Activated CD8-positive, alpha-beta memory T cell treated with anti-CD3 and anti-CD28 coated beads for 24 hours (primary cell): ENCODE measurements around the gene LGI1.

Experiments used
- DNase-seq: peaks from one replicate; pipeline ENCODE4 v3.0.0-alpha.2; 2020

The LGI1 gene

DNA sequence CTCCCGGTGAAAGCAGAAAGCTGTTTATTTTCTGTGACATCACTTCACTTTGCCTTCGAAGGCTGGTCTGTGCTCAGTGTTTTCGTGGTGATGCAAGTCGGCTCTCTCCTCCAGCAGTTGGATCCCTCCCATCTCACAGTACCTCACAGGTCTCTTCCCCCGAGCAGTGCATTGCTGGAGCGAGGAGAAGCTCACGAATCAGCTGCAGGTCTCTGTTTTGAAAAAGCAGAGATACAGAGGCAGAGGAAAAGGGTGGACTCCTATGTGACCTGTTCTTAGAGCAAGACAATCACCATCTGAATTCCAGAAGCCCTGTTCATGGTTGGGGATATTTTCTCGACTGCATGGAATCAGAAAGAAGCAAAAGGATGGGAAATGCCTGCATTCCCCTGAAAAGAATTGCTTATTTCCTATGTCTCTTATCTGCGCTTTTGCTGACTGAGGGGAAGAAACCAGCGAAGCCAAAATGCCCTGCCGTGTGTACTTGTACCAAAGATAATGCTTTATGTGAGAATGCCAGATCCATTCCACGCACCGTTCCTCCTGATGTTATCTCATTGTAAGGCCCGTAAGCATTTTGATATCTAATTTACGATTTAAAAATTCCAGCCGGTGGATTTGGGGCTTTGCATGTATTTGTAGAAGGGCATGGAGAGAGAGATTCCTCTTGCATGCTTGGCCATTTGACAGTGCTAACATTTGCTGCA is at the start of gene LGI1:
Gene LGI1 (plus strand): TSS at position 136 of the 707 bp plus-strand sequence. CDS start 209 bp downstream, at position 345.
- DNase-seq, result no peak

DNA sequence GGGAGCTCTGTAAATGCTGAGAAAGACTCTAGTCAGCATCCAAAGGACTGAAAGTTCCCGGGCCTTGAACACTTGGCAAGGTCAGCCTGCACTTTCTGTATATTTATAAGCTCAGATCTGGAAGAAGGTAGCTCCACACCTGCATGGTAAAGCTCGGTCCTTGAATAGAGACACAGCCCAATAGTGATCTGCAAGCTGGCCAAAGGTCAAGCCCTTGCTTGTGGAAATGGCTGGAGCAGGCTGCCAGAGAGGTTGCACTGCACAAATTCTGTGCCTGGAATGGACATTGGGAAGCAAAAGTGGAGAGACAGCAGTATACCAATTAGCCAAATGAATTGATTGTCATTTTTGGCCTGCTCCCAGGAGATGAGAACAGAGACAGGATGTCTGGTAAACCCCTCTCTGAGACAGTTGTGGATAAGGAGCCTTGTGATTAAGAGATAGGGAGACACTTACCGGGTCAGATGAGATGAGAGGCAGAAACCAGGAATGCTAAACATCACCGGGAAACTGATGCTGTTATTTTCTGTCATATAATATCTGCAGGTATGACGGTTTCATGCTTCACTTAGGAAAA is 47.3 kb upstream of the LGI1 start:
- no peak for DNase-seq

DNA sequence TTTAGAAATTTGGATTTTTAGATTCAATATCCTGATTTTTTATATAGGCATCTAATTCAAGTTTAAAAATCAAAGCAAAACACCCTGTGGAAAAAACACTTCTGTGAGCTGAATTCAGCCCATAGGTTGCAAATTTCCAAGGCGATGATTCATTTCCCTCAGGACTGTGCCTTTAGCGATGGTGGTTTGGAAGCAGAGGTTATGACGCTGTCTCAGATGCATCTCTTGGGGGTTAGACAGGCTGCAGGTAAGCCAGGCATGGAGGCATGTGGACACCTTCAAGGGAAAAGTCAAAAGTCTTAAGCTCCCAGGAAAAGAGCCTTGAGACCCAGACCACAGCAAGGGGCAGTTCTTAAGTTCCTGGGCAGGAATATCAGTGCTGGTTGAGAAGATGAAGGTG is 45.8 kb upstream of the LGI1 start:
- DNase-seq, result no peak

DNA sequence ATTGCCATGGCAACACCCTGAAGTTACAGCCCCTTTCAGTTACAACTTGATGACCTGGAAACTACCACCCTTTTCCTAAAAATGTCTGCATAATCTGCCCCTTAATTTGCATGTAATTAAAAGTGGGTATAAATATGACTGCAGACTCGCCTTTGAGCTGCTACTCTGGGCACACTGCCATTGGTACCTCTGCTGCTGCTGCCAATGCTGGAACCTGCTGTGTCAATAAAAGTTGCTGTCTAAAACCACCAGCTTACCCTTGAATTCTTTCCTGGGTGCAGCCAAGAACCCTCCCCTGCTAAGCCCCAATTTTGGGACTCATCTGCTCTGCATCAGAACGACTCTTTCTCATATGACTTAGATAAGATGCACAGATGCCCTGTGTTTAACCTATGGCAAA is 45.1 kb upstream of the LGI1 start:
- no peak for DNase-seq

DNA sequence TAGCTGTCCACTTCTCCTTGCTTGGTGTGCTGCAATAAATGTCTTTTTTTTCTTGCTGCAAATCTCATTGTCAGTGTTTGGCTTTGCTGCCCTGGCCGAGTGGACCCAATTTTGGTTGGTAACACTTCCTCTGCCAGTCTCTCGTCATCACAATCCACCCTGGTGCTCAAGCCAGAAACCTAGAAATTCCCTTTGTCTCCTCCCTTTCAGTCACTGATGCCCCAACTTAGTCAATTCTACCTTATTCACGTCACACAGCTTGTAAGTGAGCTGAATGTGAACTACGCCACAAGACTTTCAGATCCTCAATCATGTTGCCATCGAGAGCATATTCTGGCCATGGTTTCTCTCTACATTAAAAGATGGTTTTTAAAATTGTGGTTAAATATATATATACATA is 42.4 kb upstream of the LGI1 start:
- no peak for DNase-seq

DNA sequence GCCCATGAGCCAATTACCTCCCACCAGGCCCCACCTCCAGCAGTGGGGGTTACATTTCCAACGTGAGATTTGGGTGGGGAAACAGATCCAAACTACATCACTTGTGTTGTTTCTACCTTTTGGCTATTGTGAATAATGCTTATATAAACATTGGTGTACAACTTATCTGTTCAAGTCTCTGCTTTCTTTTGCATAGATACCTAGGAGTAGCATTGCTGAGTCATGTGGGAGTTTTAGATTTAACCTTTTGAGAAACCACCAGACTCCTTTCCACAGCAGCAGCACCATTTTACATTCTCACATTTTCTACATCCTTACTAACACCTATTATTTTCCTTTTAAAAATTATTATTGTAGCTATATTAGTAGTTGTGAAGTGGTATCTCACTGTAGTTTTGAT is 41.0 kb upstream of the LGI1 start:
- no peak for DNase-seq

DNA sequence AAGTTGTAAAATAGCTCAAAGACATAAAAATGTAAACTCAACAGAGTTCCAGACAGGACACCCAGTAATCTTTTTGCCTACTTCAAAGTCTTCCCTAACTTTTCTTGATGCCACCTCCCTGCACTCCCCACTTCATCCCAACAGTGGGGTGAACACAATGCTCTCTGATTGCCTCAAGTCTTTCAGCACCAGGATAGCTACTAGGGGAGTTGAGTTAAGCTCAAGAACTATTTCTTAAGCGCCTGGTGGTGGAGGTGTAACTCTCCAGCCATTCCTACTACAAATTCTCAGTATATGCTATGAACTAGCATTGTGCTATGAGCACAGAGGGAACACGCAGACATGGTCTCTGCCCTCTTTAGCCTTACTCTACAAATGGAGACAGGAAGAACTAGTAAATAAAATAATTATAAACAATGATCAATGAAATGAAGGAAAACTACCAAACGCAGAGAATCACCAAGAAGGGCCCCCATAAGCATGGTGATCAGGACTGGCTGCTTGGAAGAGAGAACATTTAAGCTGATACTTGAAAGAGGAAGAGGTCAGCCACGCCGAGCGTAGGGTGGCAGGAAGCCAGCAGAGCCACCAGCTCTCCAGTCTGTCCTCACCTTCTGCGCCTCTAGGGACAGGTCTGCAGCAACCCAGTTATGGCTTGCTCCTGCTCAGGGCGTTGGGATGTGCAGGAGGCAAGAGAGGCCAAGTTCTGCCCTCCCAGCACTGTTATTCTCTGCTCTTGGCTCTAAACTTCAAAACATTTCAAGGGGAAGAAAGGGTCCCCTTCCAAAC is 38.6 kb upstream of the LGI1 start:
- no peak for DNase-seq

DNA sequence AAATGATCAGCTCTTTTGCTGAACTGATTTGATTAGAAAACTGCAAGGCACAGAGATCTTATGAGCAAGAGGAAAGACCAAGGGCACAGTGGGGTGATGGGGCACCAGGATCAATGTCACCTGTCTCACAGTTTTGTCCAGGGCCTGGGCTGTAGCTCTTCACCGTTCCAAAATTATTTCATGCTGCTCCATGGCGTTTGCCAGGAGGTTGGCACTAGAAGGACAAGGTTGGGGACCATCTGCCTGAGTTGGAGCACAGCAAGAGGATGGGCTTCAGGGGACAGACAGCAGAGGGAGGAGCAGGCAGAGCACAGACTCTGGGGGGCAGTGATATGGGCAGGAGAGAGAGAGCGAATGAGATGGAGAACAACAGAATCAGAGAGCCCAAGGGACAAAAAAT is 37.8 kb upstream of the LGI1 start:
- no peak for DNase-seq

DNA sequence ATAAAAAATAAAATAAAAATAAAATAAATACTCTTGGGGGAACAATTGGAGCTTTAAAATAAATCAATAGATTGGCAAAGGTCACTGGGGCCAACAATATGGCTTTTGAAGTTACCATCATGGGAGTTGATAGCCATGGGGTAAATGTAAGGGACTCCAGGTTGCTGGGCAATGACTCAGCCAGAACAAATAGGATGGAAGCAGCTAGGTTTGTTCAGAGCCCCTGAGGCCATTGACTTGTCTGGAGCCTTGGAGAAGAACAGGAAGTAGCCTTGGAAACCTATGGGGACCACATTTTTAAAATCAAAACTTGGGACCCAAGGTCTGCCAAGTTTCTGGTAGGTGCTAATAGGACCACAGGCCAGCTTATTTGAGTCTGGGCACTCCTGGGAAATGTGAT is 35.2 kb upstream of the LGI1 start:
- DNase-seq, result no peak

DNA sequence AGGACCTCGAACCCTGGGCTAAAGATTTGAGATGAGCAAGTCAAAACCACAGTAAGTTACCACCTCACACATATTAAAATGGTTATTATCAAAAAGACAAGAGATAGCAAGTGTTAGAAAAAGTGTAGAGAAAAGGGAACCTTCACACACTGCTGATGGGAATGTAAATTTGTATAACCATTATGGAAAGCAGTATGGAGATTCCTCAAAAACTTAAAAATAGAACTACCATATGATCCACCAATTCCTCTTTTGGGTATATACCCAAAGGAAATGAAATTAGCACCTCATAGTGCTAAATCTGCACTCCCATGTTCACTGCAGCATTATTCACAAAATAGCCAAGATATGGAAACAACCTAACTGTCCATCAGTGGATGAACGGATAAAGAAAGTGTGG is 34.6 kb upstream of the LGI1 start:
- DNase-seq, result no peak

DNA sequence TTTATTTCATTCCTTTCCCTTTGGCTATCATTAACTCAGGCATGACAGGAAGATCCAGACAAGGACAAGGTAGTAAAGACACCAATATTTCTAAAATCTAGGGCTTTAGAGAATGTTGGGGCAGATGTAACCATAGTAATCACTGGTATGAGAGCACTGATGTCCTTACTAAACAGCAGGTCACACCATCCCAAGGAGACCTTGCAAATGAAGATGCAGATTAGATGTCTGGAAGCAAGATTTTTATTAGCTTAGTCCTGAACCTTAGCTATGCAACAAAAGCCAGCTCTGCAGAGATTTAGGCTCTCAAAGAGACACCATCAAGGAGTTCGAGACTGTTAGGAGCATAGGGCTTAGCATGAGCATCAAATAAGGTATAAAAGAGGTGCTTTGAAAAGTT is 31.7 kb upstream of the LGI1 start:
- no peak for DNase-seq

DNA sequence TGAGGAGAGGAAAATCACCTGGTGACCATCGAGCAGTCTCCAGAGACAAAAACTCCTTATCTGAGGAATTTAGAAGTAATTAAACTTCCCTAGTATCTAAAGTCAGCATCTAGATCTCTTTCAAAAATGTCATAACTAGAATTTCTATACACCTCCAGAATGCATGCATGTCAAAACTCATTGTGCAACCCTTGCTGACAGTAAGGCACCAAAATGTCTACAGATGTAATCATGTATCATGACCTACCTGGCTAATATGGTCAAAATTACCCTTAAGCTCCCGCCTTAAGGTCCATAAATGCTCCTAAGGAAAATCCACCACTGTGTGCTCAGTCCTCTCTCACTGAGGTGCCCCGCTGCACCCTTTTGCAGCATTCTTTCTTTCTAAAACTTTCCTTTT is 16.4 kb upstream of the LGI1 start:
- no peak for DNase-seq

DNA sequence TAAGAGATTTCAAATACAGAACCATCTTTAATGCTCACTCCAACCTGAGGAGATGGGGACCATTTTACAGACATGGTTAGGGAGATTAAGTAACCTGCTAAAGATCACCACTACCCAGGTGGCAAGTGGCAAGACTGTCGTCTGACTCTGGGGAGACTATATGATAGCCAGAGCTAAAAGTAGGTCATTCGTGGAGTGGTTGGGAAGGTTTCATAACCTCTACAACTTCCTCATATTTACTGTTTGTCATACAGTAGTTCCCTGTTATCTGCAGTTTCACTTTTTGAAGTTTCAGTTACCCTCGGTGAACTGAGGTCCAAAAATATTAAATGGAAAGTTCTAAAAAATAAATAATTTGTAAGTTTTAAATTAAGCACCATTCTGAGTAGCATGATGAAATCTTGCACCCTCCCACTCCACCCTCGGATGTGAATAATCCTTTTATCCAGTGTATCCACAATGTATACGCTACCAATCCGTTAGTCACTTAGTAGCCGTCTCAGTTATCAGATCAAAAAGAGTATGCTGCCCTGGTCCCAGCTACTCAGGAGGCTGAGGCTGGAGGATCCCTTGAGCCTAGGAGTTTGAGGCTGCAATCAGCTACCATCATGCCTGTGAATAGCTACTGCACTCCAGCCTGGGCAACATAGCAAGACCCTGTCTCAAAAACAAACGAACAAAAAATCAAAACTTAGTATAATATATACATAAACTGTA is 14.9 kb upstream of the LGI1 start:
- no peak for DNase-seq

DNA sequence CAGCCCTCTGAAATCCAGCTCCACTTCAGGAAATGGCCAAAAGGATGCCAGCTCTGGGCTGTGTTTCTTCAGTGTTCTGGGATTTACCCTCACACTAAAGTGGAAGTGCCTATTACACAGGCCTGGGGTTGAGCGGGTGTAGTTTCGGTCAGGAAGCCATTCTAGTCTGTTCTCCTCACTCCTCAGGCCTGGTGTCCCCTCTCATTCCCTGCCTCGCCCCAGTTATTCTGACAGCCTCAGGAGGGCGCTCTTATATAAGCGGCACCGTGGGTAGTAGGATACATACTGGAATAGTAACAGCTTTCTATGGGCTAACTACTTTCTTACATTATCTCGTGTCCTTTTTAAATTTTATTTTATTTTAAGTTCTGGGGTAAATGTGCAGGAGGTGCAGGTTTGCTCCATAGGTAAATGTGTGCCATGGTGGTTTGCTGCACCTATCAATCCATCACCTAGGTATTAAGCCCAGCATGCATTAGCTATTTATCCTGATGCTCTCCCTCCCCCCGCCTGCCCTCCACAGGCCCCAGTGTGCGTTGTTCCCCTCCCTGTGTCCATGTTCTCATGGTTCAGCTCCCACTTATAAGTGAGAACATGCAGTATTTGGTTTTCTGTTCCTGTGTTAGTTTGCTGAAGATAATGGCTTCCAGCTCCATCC is 12.2 kb upstream of the LGI1 start:
- DNase-seq, result no peak

DNA sequence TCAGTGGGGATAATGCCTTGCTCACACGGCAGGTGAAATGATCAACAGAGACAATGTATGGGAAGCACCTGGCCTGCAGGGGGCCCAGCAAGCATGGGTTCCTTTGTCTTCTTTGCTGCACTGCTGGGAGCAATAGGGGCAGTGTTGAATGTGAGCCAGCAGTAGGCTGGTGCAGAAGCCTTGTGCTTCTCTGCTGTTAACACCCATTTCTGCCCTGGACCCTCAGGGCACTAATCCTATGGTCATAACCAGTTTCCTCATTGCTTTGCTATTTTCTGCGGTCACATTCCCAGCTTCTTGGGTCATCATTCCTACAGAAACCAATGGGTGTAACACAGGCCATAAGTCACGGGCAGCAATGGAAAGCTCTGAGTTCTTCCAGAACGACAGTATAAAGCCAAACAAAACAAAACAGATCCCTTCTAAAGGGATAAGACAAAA is 10.9 kb upstream of the LGI1 start:
- DNase-seq, result no peak

DNA sequence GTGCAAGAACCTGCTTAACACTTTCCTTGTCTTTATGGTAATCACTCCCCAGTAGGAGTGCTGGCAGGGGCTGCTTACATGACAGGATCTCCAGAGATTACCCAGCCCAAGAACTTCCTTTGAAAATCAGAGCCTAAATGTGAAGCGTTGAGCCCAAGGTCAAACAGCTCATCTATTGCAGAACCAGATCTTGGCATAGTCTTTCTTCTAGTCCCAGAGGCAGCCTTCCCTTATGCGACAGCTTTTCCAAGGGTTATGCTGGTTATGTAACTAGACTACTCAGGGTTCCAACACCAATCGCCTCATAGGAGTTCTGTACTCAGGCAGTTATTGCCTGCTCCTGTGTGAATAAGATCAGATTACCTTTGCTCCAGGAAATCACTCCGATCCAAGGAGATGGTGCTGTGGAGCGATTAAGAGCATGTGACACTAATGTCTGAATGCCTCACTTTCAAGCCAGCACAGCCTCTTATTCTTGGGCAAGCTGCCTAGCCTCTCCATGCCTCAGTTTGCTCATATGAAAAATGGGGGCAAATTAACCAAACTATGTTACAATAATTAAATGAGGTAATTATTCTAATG is 8.4 kb upstream of the LGI1 start:
- no peak for DNase-seq

DNA sequence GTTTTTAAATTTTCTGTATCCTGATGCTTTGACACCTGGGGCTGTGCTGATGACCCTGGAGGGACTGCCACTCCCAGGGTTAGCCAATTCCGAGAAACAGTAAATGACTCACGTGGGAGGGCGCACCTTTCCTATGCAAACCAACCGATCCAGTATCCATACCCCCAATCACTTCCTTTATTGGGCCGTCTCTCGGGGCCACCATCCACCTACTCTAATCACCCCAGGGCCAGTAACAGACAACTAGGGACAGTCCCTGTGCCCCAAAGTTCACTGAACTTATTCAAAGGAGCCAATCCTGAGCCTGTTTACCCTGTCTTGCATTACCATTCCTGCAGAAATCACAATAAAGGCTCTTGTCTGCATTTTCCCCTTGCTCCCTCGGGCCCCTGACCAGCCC is 6.6 kb upstream of the LGI1 start:
- DNase-seq, result no peak

DNA sequence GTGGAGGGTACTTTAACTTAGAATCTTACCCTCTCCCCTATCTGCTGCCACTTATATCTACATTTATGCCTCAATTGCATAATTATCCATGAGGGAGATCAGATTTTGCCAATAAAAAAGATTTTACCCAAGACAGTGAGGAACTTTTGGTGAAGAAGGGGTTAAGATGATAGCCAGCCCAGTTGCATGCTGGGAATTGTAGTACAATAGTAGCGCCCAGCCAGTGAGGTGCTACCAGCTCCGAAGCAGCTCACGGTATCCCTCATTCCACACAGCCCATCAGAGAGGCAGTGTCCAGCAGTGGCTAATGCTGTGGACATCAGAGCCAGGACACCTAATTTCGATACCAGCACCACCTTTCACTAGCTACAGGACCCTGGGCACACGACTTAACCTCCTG is 5.9 kb upstream of the LGI1 start:
- DNase-seq, result no peak

DNA sequence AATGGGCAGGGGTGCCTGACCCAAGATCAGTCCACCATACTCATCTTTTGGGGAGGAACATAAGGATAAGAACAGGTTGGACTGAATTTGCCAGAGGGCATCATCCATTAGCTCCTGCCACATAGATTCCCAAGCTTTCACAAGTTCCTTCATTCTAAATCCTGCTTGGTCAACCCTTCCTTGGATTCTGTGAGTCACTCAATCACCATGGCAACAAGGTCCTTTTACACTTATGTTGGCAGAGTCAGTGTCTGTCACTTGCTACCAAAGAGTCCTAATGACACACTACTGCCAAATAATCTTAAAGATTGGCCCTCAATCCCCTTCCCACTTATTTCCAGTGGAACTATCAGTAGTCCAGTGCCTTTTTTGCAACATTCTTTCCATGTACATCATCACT is 5.0 kb upstream of the LGI1 start:
- no peak for DNase-seq

DNA sequence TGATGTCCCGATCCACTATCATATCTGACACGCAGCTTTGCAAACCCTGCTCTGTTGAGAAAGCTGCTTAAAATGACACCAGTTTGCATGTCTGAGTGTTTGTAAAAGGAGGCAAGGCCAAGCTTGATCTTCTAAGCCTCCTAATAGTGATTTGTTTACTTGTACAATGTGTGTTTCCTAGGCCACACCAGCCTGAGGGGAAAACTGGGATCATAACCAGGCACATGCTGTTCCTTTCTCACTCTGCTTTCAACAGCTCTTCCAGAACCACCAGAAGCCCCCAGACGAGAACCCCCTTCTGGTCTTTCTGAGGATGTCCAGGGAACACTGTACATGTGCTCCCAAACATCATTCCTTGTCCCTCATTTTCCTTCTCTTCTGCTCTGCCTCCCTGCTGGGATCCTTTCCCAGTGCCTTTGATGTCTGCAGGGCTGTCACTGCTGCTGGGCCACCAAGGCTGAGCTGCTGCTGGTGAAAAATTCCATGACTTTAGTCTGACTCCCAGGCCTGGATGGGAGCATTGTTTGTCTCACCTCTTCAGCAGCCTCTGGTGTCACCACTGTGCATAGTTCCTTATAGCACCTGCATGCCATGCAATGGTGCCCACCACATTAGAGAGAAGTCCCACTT is 4.0 kb upstream of the LGI1 start:
- no peak for DNase-seq

DNA sequence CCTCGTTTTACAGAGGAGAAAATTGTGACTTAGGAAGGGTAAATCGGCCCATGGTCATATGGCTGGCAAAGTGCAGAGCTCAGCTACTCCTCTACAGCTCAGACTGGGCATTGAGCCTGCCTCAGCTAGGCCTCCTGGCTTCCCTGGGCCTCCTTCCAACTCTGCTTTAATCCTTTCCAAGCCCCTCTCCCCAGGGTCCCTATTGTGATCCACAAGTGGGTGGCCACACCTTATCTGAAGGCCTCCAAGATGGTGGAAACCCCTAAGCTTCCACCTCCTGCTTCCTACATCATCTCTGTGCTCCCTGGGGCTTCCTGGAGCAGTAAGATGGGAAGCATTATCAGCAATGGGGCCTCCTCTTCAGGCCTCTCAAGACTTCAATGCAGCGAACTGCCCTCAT is 3.0 kb upstream of the LGI1 start:
- DNase-seq, result no peak

DNA sequence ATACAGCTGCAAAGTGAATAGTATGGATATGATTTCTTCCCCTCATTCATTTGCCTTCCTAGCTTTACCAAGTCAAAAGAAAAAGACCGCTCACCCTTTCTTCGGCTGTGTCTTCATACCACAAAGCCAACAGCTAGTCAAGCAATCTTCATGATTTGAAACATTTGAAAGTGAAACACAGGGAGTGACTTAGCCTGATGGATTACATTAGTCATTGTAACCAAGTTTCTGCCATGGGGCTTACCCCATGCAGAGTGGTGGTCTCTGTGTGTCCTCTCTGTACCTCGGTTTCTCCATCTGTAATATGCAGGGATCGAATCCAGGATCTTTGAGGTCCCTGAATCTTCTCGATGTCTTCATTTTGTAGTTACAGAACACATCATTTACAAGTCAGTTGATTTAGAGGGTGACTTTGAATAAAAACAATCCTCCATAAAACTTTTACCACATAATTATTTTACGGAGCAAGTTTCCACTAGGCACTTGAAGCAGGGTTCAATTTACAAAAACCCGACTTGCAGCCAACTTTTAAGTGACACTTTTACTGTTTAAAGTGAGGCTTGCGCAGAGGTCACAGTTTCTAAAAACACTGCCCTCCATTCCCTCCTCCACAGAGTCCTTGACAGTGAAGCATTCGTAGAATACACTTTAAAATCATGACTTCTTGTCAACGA is 2.2 kb upstream of the LGI1 start:
- no peak for DNase-seq
